SK-N-SH (cell line): ENCODE data around the gene TMEFF1. TPM values are rescaled to one million over a fixed set of nuclear protein-coding genes. Genes with fewer than 3 reads are reported as not detected.

Experiments used
- CTCF ChIA-PET: fragments of 300-600, 350-600 bp; formaldehyde crosslinking; extraction: SDS; loops from one replicate; lab custom pipeline; 2021; lab: Yijun Ruan, JAX
- POLR2A ChIA-PET: fragments of 350-600 bp; sonication (Branson Sonifier 250); formaldehyde crosslinking; extraction: SDS; loops from one replicate; lab custom pipeline; 2020; ENCODE audit warnings: antibody characterized with exemption, inconsistent platforms; lab: Yijun Ruan, JAX
- DNase-seq: peaks from one replicate; pipeline ENCODE4 v3.0.0; 2012
- H2AFZ ChIP-seq: fragments of 200-600 bp; sonication (generic); 2 replicates; pipeline ENCODE4 v1.8.1; 2016; ENCODE audit warnings: antibody characterized with exemption, mild to moderate bottlenecking, low read depth
- H3F3A ChIP-seq: fragments of 200-600 bp; sonication (generic); replicated peaks from 2 replicates; pipeline ENCODE3; 2016; ENCODE audit warnings: antibody characterized with exemption, mild to moderate bottlenecking; ENCODE audit not compliant: insufficient read depth
- H3K27ac ChIP-seq, 2 experiments: fragments of 200-500 bp in 1 of 2; fragments of 200-600 bp in 1 of 2; sonication (Bioruptor generic) in 1 of 2; sonication (generic), shearing (Covaris generic) in 1 of 2; 2 replicates each; pipeline versions ENCODE4 v1.5.1 to v1.6.1; 2014 to 2016; ENCODE audit warnings: low read depth in 2 of 2, inconsistent platforms in 1 of 2, low read length in 1 of 2, mild to moderate bottlenecking in 1 of 2, mixed read lengths in 1 of 2
- H3K27me3 ChIP-seq: fragments of 200-600 bp; sonication (generic), shearing (Covaris generic); 2 replicates; pipeline ENCODE4 v1.6.1; 2016; ENCODE audit warnings: mixed run types; ENCODE audit not compliant: insufficient read depth
- H3K36me3 ChIP-seq, 2 experiments: fragments of 200-500 bp in 1 of 2; fragments of 200-600 bp in 1 of 2; sonication (Bioruptor generic) in 1 of 2; sonication (generic) in 1 of 2; replicated peaks in 1 of 2; 2 replicates each; pipeline versions ENCODE3 to v1.5.1; 2014 to 2016; ENCODE audit warnings: low read length in 1 of 2, mild to moderate bottlenecking in 1 of 2; ENCODE audit not compliant: insufficient read depth in 2 of 2, control insufficient read depth in 1 of 2
- H3K4me1 ChIP-seq, 2 experiments: fragments of 200-500 bp in 1 of 2; fragments of 200-600 bp in 1 of 2; sonication (Bioruptor generic) in 1 of 2; sonication (generic), shearing (Covaris generic) in 1 of 2; 2 replicates each; pipeline versions ENCODE4 v1.5.1 to v1.6.1; 2014 to 2016; ENCODE audit warnings: low read depth in 1 of 2, low read length in 1 of 2, mixed run types in 1 of 2; ENCODE audit not compliant: insufficient read depth in 2 of 2, control insufficient read depth in 1 of 2
- H3K4me2 ChIP-seq: fragments of 200-600 bp; sonication (generic), shearing (Covaris generic); 2 replicates; pipeline ENCODE4 v1.6.1; 2017; ENCODE audit warnings: mixed run types
- H3K4me3 ChIP-seq, 2 experiments: fragments of 200-500 bp in 1 of 2; fragments of 200-600 bp in 1 of 2; sonication (Bioruptor generic) in 1 of 2; sonication (generic), shearing (Covaris generic) in 1 of 2; 2 replicates each; pipeline versions ENCODE4 v1.5.1 to v1.8.1; 2014 to 2016; ENCODE audit warnings: low read depth in 2 of 2, inconsistent platforms in 1 of 2, low read length in 1 of 2, mild to moderate bottlenecking in 1 of 2, mixed read lengths in 1 of 2, moderate library complexity in 1 of 2
- H3K79me2 ChIP-seq: fragments of 200-600 bp; sonication (generic); 2 replicates; pipeline ENCODE4 v1.8.1; 2017; ENCODE audit warnings: mild to moderate bottlenecking; ENCODE audit not compliant: insufficient read depth
- H3K9ac ChIP-seq: fragments of 200-600 bp; sonication (generic); 2 replicates; pipeline ENCODE4 v1.6.1; 2017; ENCODE audit warnings: mixed run types
- H3K9me2 ChIP-seq: fragments of 200-600 bp; sonication (generic); 2 replicates; pipeline ENCODE4 v1.6.1; 2017; ENCODE audit warnings: mixed run types
- H3K9me3 ChIP-seq: fragments of 200-600 bp; sonication (generic); 2 replicates; pipeline ENCODE4 v1.6.1; 2017; ENCODE audit warnings: mixed run types, mild to moderate bottlenecking, moderate library complexity
- H4K20me1 ChIP-seq: fragments of 200-600 bp; sonication (generic); 2 replicates; pipeline ENCODE4 v1.6.1; 2017; ENCODE audit warnings: mild to moderate bottlenecking, mixed run types; ENCODE audit not compliant: insufficient read depth
- ELF1 ChIP-seq: IDR thresholded peaks from 2 replicates; pipeline ENCODE4 v1.4.0; 2012
- EP300 ChIP-seq, 2 experiments: IDR thresholded peaks; 2 replicates each; pipeline versions ENCODE4 v1.4.0 to v1.6.1; 2012; ENCODE audit warnings: borderline replicate concordance in 1 of 2, low read depth in 1 of 2, low read length in 1 of 2
- EZH2phosphoT487 ChIP-seq: fragments of 200-600 bp; sonication (generic); IDR thresholded peaks from 2 replicates; pipeline ENCODE4 v1.6.1; 2017; ENCODE audit warnings: low read depth, mixed run types, mild to moderate bottlenecking, antibody characterized with exemption, moderate library complexity, borderline replicate concordance
- FOSL2 ChIP-seq: IDR thresholded peaks from 2 replicates; pipeline ENCODE4 v1.4.0; 2012; ENCODE audit warnings: low read depth, mild to moderate bottlenecking, moderate library complexity, borderline replicate concordance
- FOXM1 ChIP-seq: IDR thresholded peaks from 2 replicates; pipeline ENCODE4 v1.4.0; 2012; ENCODE audit warnings: low read depth, mild to moderate bottlenecking
- JUND ChIP-seq: IDR thresholded peaks from 2 replicates; pipeline ENCODE4 v1.4.0; 2012
- MEF2A ChIP-seq: IDR thresholded peaks from 2 replicates; pipeline ENCODE4 v1.4.0; 2012; ENCODE audit warnings: low read depth, borderline replicate concordance
- MXI1 ChIP-seq: IDR thresholded peaks from 2 replicates; pipeline ENCODE4 v1.6.1; 2012; ENCODE audit warnings: mild to moderate bottlenecking, low read depth, low read length, improper control_type of control experiment
- RAD21 ChIP-seq: IDR thresholded peaks from 2 replicates; pipeline ENCODE4 v1.6.1; 2012; ENCODE audit warnings: mild to moderate bottlenecking, low read length
- RXRA ChIP-seq: IDR thresholded peaks from 2 replicates; pipeline ENCODE4 v1.4.0; 2012; ENCODE audit warnings: low read depth, mild to moderate bottlenecking, borderline replicate concordance
- SIN3A ChIP-seq: IDR thresholded peaks from 2 replicates; pipeline ENCODE4 v1.6.1; 2012; ENCODE audit warnings: low read depth, mild to moderate bottlenecking, low read length, moderate library complexity, borderline replicate concordance
- SMC3 ChIP-seq: IDR thresholded peaks from 2 replicates; pipeline ENCODE4 v1.6.1; 2012; ENCODE audit warnings: low read depth, low read length, improper control_type of control experiment
- TEAD4 ChIP-seq: IDR thresholded peaks from 2 replicates; pipeline ENCODE4 v1.4.0; 2012; ENCODE audit warnings: mild to moderate bottlenecking, borderline replicate concordance; ENCODE audit not compliant: insufficient read depth
- USF1 ChIP-seq: IDR thresholded peaks from 2 replicates; pipeline ENCODE4 v1.4.0; 2012; ENCODE audit warnings: low read depth, borderline replicate concordance
- USF2 ChIP-seq: fragments of 150-350 bp; IDR thresholded peaks from 2 replicates; pipeline ENCODE4 v1.6.1; 2017; ENCODE audit warnings: antibody characterized with exemption, low read length, low read depth, borderline replicate concordance
- YY1 ChIP-seq: IDR thresholded peaks from 2 replicates; pipeline ENCODE4 v1.4.0; 2012; ENCODE audit warnings: low read depth, mild to moderate bottlenecking
- WGBS: methylation state at CpG from one replicate; pipeline ENCODE4 v1.1.6; 2017; ENCODE audit warnings: low lambda C conversion rate; 5-methylcytosine and 5-hydroxymethylcytosine counted together
- polyA plus RNA-seq, 3 experiments: library from polyadenylated mRNA; depleted of rRNA; stranded (reverse); fragments of >200 nt; gene quantifications; 2 replicates each; pipeline ENCODE4 v1.2.3, GENCODE V29; 2012
- TF ChIP-seq, protein P1 (sequence below): IDR thresholded peaks from 2 replicates; pipeline ENCODE4 v1.4.0; 2012; ENCODE audit warnings: low read depth
- TF ChIP-seq, protein P2 (sequence below): fragments of 200-600 bp; sonication (generic); IDR thresholded peaks from 2 replicates; pipeline ENCODE4 v1.6.1; 2017; ENCODE audit warnings: antibody characterized with exemption, mild to moderate bottlenecking, moderate library complexity
- TF ChIP-seq, protein P3 (sequence below): fragments of 150-350 bp; IDR thresholded peaks from 2 replicates; pipeline ENCODE4 v1.6.1; 2016; ENCODE audit warnings: mild to moderate bottlenecking, low read depth, low read length

Gene TMEFF1
- polyA plus RNA-seq, 1 of the 3 experiments (the other 2 are of a cell fraction) = 2.5 TPM

DNA sequence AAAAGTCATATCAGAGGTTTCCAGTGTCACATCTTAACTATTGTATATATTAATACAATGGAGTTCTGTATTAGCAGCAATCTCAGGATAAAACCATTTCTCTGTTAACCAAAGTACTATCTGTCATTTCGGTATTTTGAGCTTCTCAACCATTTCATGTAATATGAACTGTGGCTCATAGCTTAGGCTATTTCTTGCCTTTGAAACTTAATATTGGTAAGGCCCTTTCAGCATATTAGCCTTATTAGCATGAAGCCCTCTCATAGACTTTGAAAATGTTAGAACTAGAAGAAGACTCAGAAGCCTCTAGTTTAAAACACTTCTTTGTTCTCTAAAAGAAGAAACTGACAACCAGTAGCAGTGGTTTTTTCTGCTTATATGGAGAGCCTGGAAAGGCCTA, 105.7 kb downstream of the TMEFF1 start:
- CTCF ChIA-PET = interaction anchor here (1.2 kb wide), 1 partner anchor 18 kb away, joined by 3 read pairs; no protein-coding TSS in a partner anchor
- Histone ChIP-seq H3F3A (no peaks in the 10 kb centered on the region), H3K4me1 (peaks cover 2 to 7% of the 10 kb centered on the region in 2 experiments; a peak in 2 of 4 replicates), H3K4me3 (no peak overlapping the region), H4K20me1 (no peaks in the 10 kb centered on the region), H2AFZ (no peak overlapping the region), H3K27me3 (no peaks in the 10 kb centered on the region), H3K9me2 (no peaks in the 10 kb centered on the region), H3K4me2 (no peak overlapping the region), H3K36me3 (peaks cover 9% of the 10 kb centered on the region in 2 experiments), H3K9me3 (no peaks in the 10 kb centered on the region), H3K79me2 (no peaks in the 10 kb centered on the region), H3K9ac (no peak overlapping the region), H3K27ac (no peak overlapping the region)
- no peak for DNase-seq
- 96% methylated on average over 1 of the region's 1 CpG for WGBS
- POLR2A ChIA-PET = no interaction called here
- TF ChIP-seq JUND (no peak), RAD21 (no peak), FOXM1 (no peak), MEF2A (no peak), FOSL2 (no peak), EZH2phosphoT487 (no peak), TEAD4 (no peak), ELF1 (no peak), USF2 (no peak), USF1 (no peak), SMC3 (no peak), EP300 (IDR thresholded peaks at IDR 0.05; ENCODE audit: borderline replicate concordance in 1 of 2, low read depth in 1 of 2, low read length in 1 of 2) (no peak)
- TF ChIP-seq, protein P1, sequence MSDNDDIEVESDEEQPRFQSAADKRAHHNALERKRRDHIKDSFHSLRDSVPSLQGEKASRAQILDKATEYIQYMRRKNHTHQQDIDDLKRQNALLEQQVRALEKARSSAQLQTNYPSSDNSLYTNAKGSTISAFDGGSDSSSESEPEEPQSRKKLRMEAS = no peak

DNA sequence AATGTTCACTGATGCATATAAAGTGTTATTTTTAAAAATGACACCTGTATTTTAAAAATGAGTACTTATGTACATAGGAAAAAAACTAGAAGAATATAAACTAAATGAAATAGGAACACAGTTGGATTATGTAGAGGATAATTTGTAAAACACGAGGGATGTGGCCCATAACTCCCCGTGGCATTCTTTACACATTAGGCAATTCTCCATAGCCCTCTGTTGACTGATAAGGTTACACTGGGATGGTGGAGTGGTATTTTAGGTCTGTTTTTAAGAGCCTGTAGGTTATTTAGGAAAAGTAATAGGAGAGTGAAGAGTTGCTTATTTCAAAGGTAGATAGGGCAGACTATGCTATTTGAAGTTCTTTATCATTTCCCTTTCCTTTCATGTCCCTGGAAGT, 106.7 kb downstream of the TMEFF1 start:
- no peaks in the 10 kb centered on the region for H3K9me3 ChIP-seq
- no peaks in the 10 kb centered on the region for H3K27me3 ChIP-seq
- DNase-seq = no peak
- no peaks in the 10 kb centered on the region for H3K9me2 ChIP-seq
- H3K4me2 ChIP-seq = no peak overlapping the region
- H3K4me1 ChIP-seq = peaks cover 0 to 7% of the 10 kb centered on the region in 2 experiments; a peak in 1 of 4 replicates
- ChIA-PET POLR2A (no interaction called here), CTCF (interaction anchor here (1.2 kb wide), 1 partner anchor 16 kb away, joined by 3 read pairs; no protein-coding TSS in a partner anchor)
- H2AFZ ChIP-seq = no peak overlapping the region
- H3K79me2 ChIP-seq = no peaks in the 10 kb centered on the region
- H4K20me1 ChIP-seq = no peaks in the 10 kb centered on the region
- peaks cover 9% of the 10 kb centered on the region in 2 experiments for H3K36me3 ChIP-seq
- no peak overlapping the region for H3K9ac ChIP-seq
- WGBS = 93% methylated on average over 2 of the region's 2 CpGs
- H3K27ac ChIP-seq = no peak overlapping the region
- no peak overlapping the region for H3K4me3 ChIP-seq
- H3F3A ChIP-seq = no peaks in the 10 kb centered on the region
- TF ChIP-seq RAD21 (no peak), RXRA (no peak), EP300 (IDR thresholded peaks at IDR 0.05; ENCODE audit: borderline replicate concordance in 1 of 2, low read depth in 1 of 2, low read length in 1 of 2) (no peak), FOSL2 (no peak), USF1 (no peak), MXI1 (no peak), USF2 (no peak), SIN3A (no peak), EZH2phosphoT487 (no peak), JUND (no peak), MEF2A (no peak), YY1 (no peak)
- TF ChIP-seq, protein P2, sequence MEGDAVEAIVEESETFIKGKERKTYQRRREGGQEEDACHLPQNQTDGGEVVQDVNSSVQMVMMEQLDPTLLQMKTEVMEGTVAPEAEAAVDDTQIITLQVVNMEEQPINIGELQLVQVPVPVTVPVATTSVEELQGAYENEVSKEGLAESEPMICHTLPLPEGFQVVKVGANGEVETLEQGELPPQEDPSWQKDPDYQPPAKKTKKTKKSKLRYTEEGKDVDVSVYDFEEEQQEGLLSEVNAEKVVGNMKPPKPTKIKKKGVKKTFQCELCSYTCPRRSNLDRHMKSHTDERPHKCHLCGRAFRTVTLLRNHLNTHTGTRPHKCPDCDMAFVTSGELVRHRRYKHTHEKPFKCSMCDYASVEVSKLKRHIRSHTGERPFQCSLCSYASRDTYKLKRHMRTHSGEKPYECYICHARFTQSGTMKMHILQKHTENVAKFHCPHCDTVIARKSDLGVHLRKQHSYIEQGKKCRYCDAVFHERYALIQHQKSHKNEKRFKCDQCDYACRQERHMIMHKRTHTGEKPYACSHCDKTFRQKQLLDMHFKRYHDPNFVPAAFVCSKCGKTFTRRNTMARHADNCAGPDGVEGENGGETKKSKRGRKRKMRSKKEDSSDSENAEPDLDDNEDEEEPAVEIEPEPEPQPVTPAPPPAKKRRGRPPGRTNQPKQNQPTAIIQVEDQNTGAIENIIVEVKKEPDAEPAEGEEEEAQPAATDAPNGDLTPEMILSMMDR = no peak
- TF ChIP-seq, protein P3, sequence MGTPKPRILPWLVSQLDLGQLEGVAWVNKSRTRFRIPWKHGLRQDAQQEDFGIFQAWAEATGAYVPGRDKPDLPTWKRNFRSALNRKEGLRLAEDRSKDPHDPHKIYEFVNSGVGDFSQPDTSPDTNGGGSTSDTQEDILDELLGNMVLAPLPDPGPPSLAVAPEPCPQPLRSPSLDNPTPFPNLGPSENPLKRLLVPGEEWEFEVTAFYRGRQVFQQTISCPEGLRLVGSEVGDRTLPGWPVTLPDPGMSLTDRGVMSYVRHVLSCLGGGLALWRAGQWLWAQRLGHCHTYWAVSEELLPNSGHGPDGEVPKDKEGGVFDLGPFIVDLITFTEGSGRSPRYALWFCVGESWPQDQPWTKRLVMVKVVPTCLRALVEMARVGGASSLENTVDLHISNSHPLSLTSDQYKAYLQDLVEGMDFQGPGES = no peak
